Astrocyte of the cerebellum (primary cell): ENCODE results near the gene CACNA2D1.

ENCODE experiments used
- DNase-seq: peaks from one replicate; pipeline ENCODE4 v3.0.0-alpha.2; 2011; ENCODE audit warnings: low read depth
- H3K4me3 ChIP-seq: 2 replicates; pipeline ENCODE4 v1.5.1; 2011; ENCODE audit warnings: mild to moderate bottlenecking, low read depth, low read length, moderate library complexity
- CTCF ChIP-seq: IDR thresholded peaks from 2 replicates; pipeline ENCODE4 v1.5.1; 2012; ENCODE audit warnings: low read length, low read depth, moderate library complexity, mild to moderate bottlenecking; ENCODE audit errors: missing control alignments
- in situ Hi-C: cut with HindIII; loops from 2 replicates; pipeline ENCODE4 v1.10.0; 2017; ENCODE audit warnings: low sequenced_read_pairs

Gene CACNA2D1

GRCh38 chr7:82397879-82398524 lies 45.6 kb downstream of the CACNA2D1 start:
- in situ Hi-C loops, result no loop called here
- no peak for TF ChIP-seq CTCF
- H3K4me3 ChIP-seq, result no peak overlapping the region
- no peak for DNase-seq

GRCh38 chr7:82396343-82396742 lies 47.2 kb downstream of the CACNA2D1 start:
- no peak overlapping the region for H3K4me3 ChIP-seq
- no peak for DNase-seq
- TF ChIP-seq CTCF, result no peak
- in situ Hi-C loops, result no loop called here

- no peak for TF ChIP-seq CTCF
- no peak overlapping the region for H3K4me3 ChIP-seq
- in situ Hi-C loops, result no loop called here
- no peak for DNase-seq
Observed at GRCh38 chr7:82395147-82395546, 48.4 kb downstream of the CACNA2D1 start.

GRCh38 chr7:82393840-82394220 lies 49.7 kb downstream of the CACNA2D1 start:
- in situ Hi-C loops, result no loop called here
- TF ChIP-seq CTCF, result no peak
- DNase-seq, result no peak
- H3K4me3 ChIP-seq, result no peak overlapping the region

GRCh38 chr7:82393076-82393839 lies 50.3 kb downstream of the CACNA2D1 start:
- no peak overlapping the region for H3K4me3 ChIP-seq
- no peak for TF ChIP-seq CTCF
- DNase-seq, result no peak
- in situ Hi-C loops, result no loop called here

GRCh38 chr7:82390936-82391335 lies 52.6 kb downstream of the CACNA2D1 start:
- H3K4me3 ChIP-seq, result no peak overlapping the region
- in situ Hi-C loops, result no loop called here
- TF ChIP-seq CTCF, result no peak
- DNase-seq, result no peak
